IPS DF 19.7 (cell line): ENCODE data around the gene SLC10A1.
"Not testable (repeated sequence)": the region's sequence is repeated elsewhere in the genome, so short reads cannot be mapped to it uniquely, and the experiment has no call there.

Experiments used
- DNase-seq: peaks from one replicate; pipeline ENCODE4 v3.0.0-alpha.2; 2013; ENCODE audit warnings: low read depth, low spot score

Gene SLC10A1

GRCh38 chr14:69796797-69797500 lies at the start of gene SLC10A1:
SLC10A1 (minus strand) TSS chr14:69797241; CDS start chr14:69797155, 86 bp downstream.
- DNase-seq = no peak

GRCh38 chr14:69845787-69846186 lies 48.7 kb upstream of the SLC10A1 start:
- DNase-seq = no peak

DNA sequence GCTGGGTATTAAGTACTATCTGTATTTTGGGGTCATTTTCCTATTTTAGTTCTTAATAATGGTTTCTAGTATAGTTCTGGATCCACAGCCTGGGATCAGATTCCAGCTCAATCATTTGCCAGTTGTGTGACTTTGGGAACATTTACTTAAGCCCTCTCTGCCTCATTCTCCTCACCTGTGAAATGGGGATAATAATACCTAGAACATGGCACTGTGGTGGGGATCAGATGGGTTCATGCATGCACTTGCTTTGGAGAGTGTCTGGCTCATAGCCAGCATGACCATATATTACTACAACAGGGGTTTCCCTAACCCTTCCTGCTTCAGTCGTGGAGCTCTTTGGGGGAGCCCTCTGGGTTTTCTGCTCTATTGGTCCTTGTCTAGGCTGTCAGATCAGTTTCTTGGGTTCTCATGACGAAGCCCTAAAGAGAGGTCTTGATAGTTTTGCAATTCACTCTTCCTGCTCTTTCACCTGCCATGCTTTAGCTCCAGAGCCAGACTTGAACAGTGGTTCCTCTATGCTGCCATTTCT lies 48.1 kb upstream of the SLC10A1 start:
- no peak for DNase-seq

DNA sequence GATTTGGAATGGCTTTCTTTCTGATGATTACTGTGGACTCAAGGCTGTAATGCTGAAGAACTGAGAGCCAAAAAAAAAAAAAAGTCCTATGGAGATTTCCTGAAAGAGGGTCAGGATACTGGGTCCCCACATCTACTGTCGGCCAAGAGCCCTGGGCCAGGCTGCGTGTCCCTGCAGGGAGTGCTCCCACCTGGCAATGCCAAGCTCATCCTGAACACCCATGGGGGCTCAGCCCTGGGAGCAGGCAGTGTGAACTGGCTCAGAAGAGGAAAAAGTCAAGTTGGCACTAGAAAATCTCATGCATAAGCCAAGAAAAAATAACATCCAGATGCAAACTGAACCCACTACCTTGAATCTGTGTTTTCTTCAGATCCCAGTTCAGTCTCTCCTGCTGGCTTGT lies 47.1 kb upstream of the SLC10A1 start:
- no peak for DNase-seq

DNA sequence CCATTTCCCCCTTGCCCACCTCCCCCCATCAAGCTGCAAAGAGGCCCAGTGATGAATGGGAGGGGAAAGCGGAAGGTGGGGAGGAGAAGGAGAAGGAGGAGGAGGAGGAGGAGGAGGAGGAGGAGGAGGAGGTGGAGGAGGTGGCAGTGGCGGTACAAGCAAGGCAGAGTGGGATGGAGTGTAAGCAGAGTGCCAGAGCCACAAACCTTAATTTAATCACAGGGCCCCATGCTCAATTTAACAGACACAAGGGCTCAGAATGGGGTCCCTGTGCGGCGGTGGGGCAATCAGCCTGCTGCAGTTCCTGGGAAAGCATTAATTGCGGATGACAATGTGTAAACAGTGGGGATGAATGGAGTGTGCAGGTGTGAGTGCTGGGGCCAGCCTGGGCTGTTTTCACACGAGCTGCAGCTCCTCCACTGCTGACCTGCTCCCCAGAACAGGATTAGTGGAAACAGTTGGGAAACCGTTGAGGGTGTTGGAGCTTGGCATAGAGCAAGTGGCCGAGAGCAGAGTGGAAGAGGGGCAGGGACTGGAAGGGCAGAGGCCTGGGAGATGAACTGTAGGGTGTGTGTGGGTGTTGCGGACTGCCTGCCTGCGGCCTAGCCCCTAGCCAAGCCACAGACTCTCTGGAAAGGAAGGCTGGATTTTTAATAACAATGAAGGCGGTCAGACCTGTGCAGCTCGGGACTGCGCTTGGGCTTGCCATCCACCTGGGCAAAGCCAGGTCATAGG lies 45.8 kb upstream of the SLC10A1 start:
- DNase-seq = no peak

DNA sequence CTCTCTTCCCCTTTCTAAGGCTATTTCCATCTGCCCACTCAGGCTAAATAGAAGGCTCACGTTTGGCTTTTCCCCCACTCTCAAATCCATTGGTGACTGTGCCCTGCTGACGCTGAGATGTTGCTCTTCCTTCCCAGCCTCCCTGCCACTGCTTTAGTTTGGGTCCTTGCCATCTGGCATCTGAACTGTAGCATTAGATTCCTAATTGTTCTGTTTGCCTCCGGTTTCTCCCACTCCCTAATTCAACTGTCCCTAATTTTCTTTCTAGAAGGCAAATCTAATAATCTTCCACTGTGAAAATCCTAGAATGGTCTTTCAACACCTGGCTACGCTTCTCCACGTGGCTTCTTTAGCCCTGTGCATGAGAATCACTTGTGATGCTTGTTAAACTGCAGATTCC lies 44.6 kb upstream of the SLC10A1 start:
- no peak for DNase-seq

DNA sequence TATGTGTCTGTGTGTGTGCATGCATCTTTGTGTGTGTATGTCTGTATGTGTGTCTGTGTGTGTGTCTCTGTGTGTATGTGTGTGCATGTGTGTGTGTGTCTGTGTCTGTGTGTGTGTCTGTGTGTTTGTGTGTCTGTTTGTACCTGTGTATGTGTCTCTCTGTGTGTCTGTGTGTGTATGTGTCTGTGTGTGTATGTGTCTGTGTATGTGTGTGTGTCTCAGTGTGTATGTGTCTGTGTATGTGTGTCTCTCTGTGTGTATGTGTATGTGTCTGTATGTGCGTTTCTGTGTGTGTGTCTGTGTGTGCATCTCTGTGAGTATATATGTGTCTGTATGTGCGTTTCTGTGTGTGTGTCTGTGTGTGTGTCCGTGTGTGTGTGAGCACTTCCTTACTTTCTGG lies 42.6 kb upstream of the SLC10A1 start:
- no peak for DNase-seq

DNA sequence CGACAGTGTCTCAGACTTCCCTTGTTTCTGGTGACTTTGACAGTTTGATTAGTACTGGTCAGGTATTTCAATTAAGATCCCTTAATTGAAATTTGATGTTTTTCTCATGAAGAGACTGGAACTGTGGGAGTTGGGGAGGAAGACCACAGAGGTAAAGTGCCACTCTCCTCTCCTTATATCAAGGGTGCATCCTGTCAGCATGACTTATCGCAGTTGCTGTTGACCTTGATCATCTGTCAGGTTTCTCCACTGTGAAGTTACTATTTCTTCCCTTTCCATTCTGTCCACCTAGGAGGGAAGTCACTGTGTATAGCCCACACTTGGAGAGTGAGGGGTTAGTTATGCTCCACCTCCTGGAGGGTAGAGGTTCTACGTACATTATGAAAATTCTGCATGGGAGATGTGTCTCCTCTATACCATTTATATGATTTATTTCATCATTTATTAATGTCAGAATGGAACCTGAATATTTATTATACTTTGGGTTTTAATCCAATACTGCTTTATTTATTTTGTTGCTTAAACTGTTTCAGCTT lies 41.9 kb upstream of the SLC10A1 start:
- DNase-seq = no peak

GRCh38 chr14:69828879-69829278 lies 31.8 kb upstream of the SLC10A1 start:
- no peak for DNase-seq

DNA sequence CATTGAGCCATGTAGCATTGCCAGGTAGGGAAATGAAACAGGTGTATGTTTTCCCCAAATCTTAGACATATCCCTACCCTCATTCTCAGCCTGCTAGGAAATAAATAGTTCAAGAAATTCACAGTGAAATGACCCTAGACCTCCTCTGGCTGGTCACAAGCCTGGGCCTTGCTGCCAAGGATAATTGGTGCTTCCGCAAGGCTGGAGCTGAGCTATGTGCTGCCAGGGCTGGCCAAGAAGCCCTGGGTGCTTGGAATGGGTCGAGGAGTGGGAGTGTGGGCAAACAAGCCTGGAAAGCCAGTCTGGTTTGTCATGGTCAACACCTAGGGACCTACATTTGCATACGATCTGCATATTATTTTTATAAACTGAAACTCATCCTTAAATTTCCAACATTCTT lies 31.3 kb upstream of the SLC10A1 start:
- DNase-seq = no peak

- no peak for DNase-seq
Measured at GRCh38 chr14:69827560-69827959, 30.5 kb upstream of the SLC10A1 start.

DNA sequence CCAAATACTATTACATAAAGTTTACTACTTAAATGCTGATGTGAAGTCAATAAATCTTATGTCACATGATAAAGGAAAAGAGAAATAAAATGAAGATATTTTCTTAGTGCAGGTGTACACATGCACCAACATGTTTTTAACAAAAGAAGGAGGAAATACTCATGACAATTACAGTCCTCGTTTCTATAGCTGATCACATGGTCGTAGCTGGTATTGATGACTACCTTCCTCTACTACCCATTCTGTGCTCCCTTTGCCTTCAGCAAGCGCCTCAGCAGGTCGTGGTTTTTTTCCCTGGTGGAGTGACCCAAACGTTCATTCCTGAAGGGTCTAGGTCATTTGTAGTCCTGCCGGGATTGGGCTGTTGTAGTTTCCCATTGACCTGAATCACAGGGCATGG lies 25.4 kb upstream of the SLC10A1 start:
- DNase-seq = no peak

GRCh38 chr14:69820991-69821390 lies 23.9 kb upstream of the SLC10A1 start:
- no peak for DNase-seq

DNA sequence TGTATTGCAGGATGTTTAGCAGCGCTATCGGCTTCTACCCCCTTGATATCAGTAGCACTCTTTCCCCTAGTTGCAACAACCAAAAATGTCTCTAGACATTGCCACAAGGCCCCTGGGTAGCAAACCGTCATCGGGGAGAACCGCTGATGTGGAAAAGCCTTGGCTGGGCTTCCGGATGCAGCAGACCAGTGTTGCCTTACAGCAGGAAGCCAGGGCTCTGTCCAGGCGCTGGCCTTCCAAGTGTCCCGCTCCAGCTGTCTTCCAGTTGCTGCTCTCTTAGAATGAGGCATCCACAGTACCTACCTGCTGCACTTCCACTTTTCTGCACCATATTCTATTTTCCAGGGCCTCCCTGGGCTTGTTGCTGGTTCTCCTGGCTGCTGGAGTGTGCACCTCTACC lies 22.6 kb upstream of the SLC10A1 start:
- DNase-seq = no peak

DNA sequence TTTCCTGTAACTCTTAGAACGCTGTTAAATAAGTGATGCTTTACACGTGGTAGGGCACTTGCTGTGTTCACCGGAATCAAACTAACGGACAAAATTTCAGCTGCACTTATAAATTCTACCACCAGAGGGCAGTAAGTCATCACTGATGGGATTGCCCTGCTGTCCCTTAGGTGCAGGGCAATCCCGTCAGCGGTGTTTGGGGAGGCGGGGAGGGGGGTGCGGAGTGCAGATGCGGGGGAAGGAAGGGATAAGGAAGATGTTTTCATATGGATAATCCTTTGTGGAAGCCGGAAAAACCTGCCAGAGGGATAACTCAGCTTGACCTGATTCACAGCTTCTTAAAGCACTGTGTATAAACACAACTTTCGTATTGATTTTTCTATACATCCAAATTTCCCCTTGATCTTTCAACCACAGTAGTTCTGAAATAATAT lies 21.7 kb upstream of the SLC10A1 start:
- peak; percentile 40 for DNase-seq

DNA sequence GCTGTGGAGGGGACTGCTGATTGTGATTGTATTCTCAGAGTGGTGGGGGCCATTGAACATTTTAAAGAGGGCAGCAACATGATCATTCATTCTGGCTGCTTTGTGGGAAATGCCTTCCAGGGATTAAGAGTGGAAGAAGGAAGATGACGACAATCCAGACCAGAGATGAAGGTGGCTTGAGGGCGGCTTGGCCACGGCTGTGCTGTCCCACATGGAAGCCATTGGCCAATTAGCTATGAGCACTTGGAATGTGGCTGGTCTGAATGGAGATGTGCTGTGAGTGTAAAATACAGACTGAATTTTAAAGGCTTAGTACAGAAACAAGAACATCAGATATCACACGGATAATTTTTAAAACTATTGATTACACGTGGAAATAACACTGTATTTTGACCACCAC lies 19.2 kb upstream of the SLC10A1 start:
- no peak for DNase-seq

- DNase-seq = no peak
Measured at GRCh38 chr14:69815556-69815955, 18.5 kb upstream of the SLC10A1 start.

DNA sequence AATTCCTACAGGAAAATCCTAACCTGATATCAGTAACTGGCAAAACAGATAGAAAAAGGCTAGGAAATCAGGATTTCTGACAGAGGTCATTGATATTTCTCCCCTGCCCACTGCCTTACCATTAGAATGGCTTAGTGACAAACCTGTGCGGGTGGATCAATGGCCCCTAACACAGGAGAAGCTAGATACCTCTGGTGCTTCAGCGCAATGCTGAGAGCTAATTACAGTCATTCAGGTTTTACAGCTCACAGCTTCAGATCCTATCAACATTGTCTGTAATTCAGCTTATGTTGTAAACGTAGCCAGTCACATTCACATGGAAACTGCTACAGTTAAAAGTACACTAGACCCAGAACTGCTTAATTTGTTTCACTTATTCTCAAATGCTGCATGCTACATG lies 17.4 kb upstream of the SLC10A1 start:
- no peak for DNase-seq

GRCh38 chr14:69813346-69813745 lies 16.3 kb upstream of the SLC10A1 start:
- not testable (repeated sequence) for DNase-seq

DNA sequence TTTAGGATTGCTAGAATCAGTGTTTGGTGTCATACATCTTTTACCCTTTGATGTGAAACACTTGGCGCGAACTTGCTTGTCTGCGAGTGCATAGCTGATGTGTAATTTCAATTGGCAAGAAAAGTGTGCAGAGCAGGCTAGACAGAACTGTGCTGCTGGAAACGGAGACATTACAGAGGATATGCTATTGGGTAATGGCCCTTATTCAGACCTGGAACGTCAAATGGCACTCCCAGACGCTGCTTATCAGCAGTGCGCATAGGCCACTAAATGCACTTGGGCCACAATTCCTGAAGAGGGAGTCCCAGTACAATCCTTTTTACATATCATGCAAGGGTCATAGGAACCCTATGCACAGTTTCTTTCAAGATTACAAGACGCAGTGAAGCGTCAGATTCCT lies 15.7 kb upstream of the SLC10A1 start:
- no peak for DNase-seq

DNA sequence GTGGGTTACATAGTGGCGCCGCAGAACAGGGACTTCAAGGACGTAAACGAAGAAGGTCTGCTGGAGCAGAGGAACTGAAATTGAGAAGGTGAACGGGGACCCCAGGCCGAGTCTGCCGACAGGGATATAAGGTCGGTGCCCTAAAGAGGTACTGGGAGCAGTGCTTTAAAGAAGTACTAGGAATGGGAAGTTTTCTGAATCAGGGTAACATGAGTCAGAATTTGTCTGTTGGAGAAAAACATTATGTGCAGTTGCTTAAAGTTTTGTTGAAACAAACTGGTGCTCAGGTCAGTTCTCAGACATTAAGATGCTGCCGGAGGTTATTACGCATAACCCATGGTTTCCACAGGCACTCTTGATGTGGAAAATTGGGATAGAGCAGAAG lies 14.8 kb upstream of the SLC10A1 start:
- no peak for DNase-seq

- no peak for DNase-seq
Measured at GRCh38 chr14:69811227-69811867, 14.3 kb upstream of the SLC10A1 start.
